ENCODE data around the gene SKP2. TPM values are rescaled to one million over a fixed set of nuclear protein-coding genes. Genes with fewer than 3 reads are reported as not detected.

The SKP2 gene
- total RNA-seq (2022) (19.3 and 21.7 TPM in 2 replicates), Bru-seq, nascent RNA (percentile 65 among the genes with signal in this experiment), BruChase-seq, experiment 1, labeled RNA remaining after a 6-hour chase (percentile 78 among the genes with signal in this experiment), BruChase-seq, experiment 2, labeled RNA remaining after a 2-hour chase (percentile 75 among the genes with signal in this experiment)
- long read RNA-seq, transcript SKP2-201 (10 exons, 1,537 nt), result minor isoform, 7 of 20 reads
- long read RNA-seq, transcript SKP2-202 (10 exons, 3,759 nt), result major isoform, 12 of 20 reads
- long read RNA-seq, partial matches to known transcripts, result 0 of 20 reads
- long read RNA-seq, other reads (novel, unspliced or antisense), result 1 of 20 reads

- Mint-ChIP-seq H3K27me3 (ENCODE audit: insufficient read depth, unreplicated experiment) (no peaks in the 10 kb centered on the region), H3K36me3 (ENCODE audit: insufficient read depth, unreplicated experiment) (peaks cover 26% of the 10 kb centered on the region), H3K27ac (ENCODE audit: low read depth, unreplicated experiment) (peak within 1 kb of the TSS; percentile 91), H3K4me1 (ENCODE audit: insufficient read depth, unreplicated experiment) (peaks cover 39% of the 10 kb centered on the region), H3K4me3 (ENCODE audit: unreplicated experiment) (peak within 1 kb of the TSS; percentile 92), H3K9me3 (ENCODE audit: unreplicated experiment) (no peaks in the 10 kb centered on the region)
- peak; percentile 98 for DNase-seq (ENCODE audit: unreplicated experiment)
- POLR2A ChIA-PET, result interaction anchor here (0.6 to 3.3 kb wide), 22 partner anchors 9 to 1543 kb away, joined by 3 to 19 read pairs (median 4); partner anchors contain the start of genes NADK2 and RAD1
- TF ChIP-seq, protein P1, sequence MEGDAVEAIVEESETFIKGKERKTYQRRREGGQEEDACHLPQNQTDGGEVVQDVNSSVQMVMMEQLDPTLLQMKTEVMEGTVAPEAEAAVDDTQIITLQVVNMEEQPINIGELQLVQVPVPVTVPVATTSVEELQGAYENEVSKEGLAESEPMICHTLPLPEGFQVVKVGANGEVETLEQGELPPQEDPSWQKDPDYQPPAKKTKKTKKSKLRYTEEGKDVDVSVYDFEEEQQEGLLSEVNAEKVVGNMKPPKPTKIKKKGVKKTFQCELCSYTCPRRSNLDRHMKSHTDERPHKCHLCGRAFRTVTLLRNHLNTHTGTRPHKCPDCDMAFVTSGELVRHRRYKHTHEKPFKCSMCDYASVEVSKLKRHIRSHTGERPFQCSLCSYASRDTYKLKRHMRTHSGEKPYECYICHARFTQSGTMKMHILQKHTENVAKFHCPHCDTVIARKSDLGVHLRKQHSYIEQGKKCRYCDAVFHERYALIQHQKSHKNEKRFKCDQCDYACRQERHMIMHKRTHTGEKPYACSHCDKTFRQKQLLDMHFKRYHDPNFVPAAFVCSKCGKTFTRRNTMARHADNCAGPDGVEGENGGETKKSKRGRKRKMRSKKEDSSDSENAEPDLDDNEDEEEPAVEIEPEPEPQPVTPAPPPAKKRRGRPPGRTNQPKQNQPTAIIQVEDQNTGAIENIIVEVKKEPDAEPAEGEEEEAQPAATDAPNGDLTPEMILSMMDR (IDR thresholded peaks at IDR 0.05; ENCODE audit: unreplicated experiment), result no peak
- intact Hi-C loops (cut with micrococcal nuclease), result loop anchor here (10.0 kb wide), 1 partner anchor 77 kb away; no protein-coding TSS in a partner anchor
- CTCF ChIA-PET, result interaction anchor here (0.6 to 1.8 kb wide), 6 partner anchors 73 to 556 kb away, joined by 3 to 6 read pairs (median 3); partner anchors contain the start of gene NADK2
- TSS peak; percentile 44 for BruUV-seq (replicated peaks)
Measured at GRCh38 chr5:36151434-36152323, at the start of gene SKP2, which contains the start of gene LMBRD2. TSS of gene SKP2 (plus strand) at chr5:36152111. CDS start at chr5:36152263, 152 bp downstream. TSS of gene LMBRD2 (minus strand) at chr5:36151887. CDS start at chr5:36143349, 8,538 bp downstream.

DNA sequence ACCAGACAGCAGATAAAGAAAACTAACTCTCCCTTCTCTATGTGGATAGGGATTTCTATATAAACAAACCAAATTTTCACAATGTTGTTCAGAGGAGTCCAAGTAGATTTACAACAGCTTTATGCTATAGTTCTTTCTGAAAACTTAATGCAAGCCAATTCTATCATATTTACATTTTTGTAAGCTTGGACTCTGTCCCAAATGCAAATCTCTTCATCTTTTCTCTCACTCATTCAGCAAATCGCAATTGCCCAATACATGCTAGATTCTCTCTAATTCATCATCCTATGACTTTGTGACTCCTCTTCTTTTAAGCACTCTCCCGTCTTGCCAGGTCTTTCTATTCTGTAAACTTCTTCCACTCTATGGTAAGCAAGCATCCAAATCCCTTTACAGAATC lies 46.1 kb upstream of the SKP2 start:
- TF ChIP-seq, protein P1 (IDR thresholded peaks at IDR 0.05; ENCODE audit: unreplicated experiment), result no peak
- Mint-ChIP-seq H3K27me3 (ENCODE audit: insufficient read depth, unreplicated experiment) (no peaks in the 10 kb centered on the region), H3K36me3 (ENCODE audit: insufficient read depth, unreplicated experiment) (peaks cover 53% of the 10 kb centered on the region), H3K4me3 (ENCODE audit: unreplicated experiment) (no peak overlapping the region), H3K27ac (ENCODE audit: low read depth, unreplicated experiment) (no peak overlapping the region), H3K4me1 (ENCODE audit: insufficient read depth, unreplicated experiment) (no peaks in the 10 kb centered on the region), H3K9me3 (ENCODE audit: unreplicated experiment) (no peaks in the 10 kb centered on the region)
- intact Hi-C loops (cut with micrococcal nuclease), result no loop called here
- no TSS peak for BruUV-seq (replicated peaks)
- no peak for DNase-seq (ENCODE audit: unreplicated experiment)
- CTCF ChIA-PET, result no interaction called here
- POLR2A ChIA-PET, result interaction anchor here (2.4 kb wide), 1 partner anchor 16 kb away, joined by 7 read pairs; no protein-coding TSS in a partner anchor

GRCh38 chr5:36108758-36109460 lies 43.0 kb upstream of the SKP2 start:
- no peak overlapping the region for H3K4me3 Mint-ChIP-seq (ENCODE audit: unreplicated experiment)
- no peaks in the 10 kb centered on the region for H3K27me3 Mint-ChIP-seq (ENCODE audit: insufficient read depth, unreplicated experiment)
- H3K27ac Mint-ChIP-seq (ENCODE audit: low read depth, unreplicated experiment), result no peak overlapping the region
- TF ChIP-seq, protein P1 (IDR thresholded peaks at IDR 0.05; ENCODE audit: unreplicated experiment), result no peak
- H3K9me3 Mint-ChIP-seq (ENCODE audit: unreplicated experiment), result no peaks in the 10 kb centered on the region
- BruUV-seq (replicated peaks), result no TSS peak
- DNase-seq (ENCODE audit: unreplicated experiment), result no peak
- peaks cover 67% of the 10 kb centered on the region for H3K36me3 Mint-ChIP-seq (ENCODE audit: insufficient read depth, unreplicated experiment)
- intact Hi-C loops (cut with micrococcal nuclease), result no loop called here
- H3K4me1 Mint-ChIP-seq (ENCODE audit: insufficient read depth, unreplicated experiment), result no peaks in the 10 kb centered on the region
- CTCF ChIA-PET, result interaction anchor here (0.6 kb wide), 1 partner anchor 13 kb away, joined by 3 read pairs; no protein-coding TSS in a partner anchor
- POLR2A ChIA-PET, result interaction anchor here (0.6 kb wide), 1 partner anchor 40 kb away, joined by 3 read pairs; no protein-coding TSS in a partner anchor

Data from MCF 10A (cell line).